Vagina (tissue), 2 donors: ENCODE data around the gene GNAT1.

Source experiments
- CTCF ChIP-seq, 3 experiments: fragments of 450-650 bp in 2 of 3; fragments of 200-600 bp in 1 of 3; sonication (generic) in 1 of 3; IDR thresholded peaks; one replicate each; pipeline ENCODE4 v1.5.1; 2017 to 2019; ENCODE audit warnings: antibody characterized with exemption in 3 of 3, mild to moderate bottlenecking in 2 of 3, moderate library complexity in 2 of 3
- POLR2AphosphoS5 ChIP-seq, 2 donors: sonication (generic); formaldehyde crosslinking; IDR thresholded peaks; one replicate each; pipeline ENCODE4 v1.9.0; 2017; ENCODE audit warnings: antibody characterized with exemption in 2 of 2, mild to moderate bottlenecking in 2 of 2, low read depth in 1 of 2; ENCODE audit not compliant: insufficient read depth in 1 of 2

- no peak for TF ChIP-seq CTCF (IDR thresholded peaks at IDR 0.05)
- TF ChIP-seq POLR2AphosphoS5 (IDR thresholded peaks at IDR 0.05; ENCODE audit: insufficient read depth in 1 of 2, low read depth in 1 of 2), result peak; percentile 48 to 71
Observed at GRCh38 chr3:50237754-50238548, 46.5 kb downstream of the GNAT1 start.
